Activated effector memory CD4-positive, alpha-beta T cell treated with Interleukin-2 at 50 U/mL for 16 hours (primary cell): Measurements from ENCODE around the gene ENC1.

ENCODE experiments used
- DNase-seq: peaks from one replicate; pipeline ENCODE4 v3.0.0-alpha.2; 2020

ENC1 gene

GRCh38 chr5:74655206-74655605 lies 14.7 kb upstream of the ENC1 start:
- no peak for DNase-seq

DNA sequence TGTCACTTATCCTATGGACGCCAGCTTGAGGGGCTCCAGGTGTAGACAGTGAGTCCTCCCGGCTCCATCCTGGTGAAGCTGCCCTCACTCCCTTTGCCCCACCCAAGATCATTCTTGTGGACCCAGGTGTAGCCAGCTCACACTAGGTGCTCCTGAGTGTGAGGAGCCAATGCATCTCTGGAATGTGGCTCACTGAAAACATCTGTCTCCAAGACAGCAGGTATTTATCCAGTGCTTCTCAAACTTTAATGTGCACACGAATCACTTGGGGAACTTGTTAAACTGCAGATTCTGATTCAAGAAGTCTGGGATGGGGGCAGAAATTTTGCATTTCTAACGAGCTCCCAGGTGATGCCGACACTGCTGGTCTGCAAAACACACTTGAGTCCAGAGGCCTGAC lies 13.5 kb upstream of the ENC1 start:
- DNase-seq = no peak

DNA sequence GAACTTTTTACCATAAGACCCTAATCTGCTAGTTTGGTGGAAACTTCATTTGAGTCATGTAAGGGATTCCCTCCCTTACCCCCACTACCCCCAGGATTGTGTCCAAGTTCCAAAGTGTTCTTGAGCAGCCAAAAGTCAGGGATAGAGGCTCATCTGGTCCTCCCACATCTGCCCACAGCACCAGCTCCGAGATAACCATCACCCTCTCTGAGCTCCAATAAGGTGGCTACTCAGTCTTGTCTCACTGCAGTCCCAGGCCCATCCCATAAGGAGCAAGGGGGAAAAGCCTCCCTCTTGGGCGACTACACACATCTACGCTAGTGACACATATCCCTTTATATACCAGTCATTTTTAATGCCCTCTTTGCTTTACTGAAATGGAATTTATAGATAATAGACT lies 12.0 kb upstream of the ENC1 start:
- DNase-seq = no peak

DNA sequence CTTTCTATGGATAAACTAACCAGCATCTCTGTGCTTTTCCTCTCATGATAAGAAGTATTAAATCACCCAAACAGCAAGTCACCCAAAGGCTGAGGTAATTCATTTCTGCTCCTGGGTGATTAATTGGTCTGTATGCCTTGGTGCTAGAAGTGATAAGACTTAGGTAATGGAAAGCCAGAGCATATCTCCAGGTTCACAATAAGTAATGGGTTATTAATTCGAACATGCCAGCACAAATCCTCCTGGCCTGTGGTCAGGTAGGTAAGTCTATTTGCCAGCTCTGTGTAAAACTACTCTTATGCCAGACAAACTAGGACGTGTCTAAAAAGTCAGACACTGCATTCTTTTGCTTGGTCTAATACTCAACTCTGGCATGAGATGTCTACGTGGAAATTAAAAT lies 11.2 kb upstream of the ENC1 start:
- no peak for DNase-seq

DNA sequence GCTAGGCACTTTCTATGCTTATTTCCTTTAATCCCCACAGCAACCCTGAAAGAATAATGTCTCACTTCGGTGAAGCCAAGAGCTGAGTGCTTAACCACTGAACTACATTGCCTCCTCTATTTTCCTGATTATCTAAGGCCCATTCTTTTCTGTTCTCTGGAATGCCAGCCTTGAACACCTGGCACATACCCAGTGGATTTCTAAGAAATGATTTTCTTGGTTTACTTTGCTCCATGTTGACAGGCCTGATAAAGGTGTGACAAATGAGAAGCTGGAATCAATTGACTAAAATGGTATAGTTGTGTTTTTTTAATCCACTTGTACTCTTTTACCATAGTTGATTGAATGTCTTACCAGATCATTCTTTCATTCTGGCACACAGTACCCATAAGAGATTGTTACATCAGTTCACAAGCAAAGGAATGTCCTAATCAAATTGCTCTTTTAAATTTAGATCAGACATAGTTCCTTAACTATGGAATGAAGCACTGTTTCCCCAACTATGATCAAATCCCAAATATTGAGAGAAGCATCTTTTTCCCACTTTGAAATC lies 9.0 kb upstream of the ENC1 start:
- no peak for DNase-seq

DNA sequence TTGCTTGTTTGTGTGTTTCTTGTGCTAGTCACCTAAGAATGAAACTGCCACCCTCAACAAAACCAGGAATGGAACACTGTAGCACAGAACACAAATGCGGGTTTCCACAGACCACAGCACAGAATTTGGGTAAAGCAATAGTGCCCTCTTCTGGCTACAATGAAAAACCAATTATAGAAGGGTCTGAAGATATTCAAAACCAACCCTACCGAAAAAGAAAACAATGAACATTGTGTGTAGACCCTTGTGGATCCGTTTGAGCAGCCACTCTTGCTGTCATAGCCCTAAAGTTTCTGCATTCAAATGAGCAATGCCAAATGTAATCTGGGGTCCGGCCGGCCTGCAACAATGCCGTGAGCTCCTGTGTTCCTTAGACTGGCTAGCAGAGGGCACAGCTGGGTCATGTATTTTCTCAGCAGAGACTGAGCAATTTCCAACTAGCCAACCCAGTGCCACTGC lies 8.3 kb upstream of the ENC1 start:
- no peak for DNase-seq

- DNase-seq = no peak
Measured at GRCh38 chr5:74647096-74647495, 6.6 kb upstream of the ENC1 start.

GRCh38 chr5:74643111-74643562 lies 2.6 kb upstream of the ENC1 start:
- DNase-seq = no peak

- DNase-seq = no peak
Measured at GRCh38 chr5:74642543-74642863, 2.0 kb upstream of the ENC1 start.

DNA sequence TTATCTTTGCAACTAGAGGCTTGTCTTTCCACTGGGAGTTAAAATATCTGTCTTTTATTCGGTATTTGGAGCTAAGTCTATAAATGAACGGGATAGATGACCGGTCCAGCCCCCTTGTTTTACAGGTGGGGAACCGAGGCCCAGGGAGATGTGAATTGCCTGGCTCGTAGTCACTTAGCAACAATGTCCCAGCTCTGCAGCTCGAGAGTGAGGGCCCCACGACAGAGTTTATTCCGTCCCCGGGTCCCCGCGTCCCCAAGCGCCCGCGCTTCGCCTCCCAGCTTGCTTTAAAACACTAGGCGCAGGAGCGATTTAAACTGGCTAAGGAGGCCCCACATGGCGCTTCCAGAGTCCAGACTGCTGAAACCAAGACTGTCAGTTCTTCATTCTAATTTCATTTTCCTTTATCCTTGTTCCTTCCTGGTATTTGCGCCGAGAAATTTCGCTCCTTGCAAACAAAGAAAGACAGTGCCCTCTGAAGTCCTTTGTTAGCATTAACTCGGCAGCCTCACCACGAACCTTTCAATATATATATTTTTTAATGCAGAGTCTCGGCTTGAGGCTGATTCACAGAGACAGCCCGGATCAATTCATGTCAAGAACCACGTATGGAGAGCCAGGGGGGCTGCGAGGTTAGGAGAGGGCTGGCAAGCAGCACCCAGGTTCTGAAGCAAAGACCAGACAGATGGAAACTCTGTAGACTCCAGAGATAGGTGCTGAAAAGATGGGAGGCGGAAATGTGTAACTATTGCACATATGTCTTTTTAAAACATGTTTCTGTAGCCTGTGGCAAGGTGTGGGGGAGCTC lies 1.4 kb upstream of the ENC1 start:
- no peak for DNase-seq

DNA sequence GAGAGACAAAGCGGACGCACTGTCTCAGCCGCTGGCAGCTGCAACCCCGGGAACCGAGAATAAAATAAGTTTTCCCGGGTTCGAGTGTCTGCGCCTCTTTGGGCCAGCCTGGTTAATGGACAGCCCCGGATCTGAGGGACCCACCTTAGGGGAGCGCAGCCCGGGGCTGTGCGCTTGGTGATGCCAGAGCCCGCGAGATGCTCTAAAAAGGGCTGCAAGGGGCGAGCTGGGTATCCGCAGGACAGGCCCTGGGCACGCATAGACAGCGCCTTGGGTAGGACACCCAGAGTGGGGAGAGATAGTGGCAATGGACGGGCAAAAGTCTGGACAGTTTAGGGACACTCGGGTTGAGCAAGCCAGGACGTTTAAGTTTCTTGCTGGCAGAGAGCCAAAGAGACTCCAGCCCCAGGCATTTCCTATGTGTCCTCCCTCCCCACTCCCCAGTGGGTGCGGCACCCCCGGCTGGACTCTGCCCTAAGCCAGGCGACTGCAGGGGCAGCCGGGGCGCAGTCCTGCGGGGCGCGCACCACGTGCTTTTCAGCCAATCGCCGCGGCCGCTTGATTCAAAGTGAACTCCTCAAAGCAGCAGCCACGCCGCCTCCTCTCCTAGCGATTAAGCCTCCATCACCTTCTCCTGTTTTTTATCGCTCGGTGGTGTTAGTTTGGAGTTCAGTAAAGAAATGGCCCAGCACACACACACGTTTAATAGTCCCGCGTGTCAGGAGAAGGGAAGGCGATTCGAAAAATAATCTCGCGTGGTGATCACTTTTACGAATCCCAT lies 616 bp upstream of the ENC1 start:
- no peak for DNase-seq

- DNase-seq = peak; percentile 13
Measured at GRCh38 chr5:74639807-74640449, 600 bp downstream of the ENC1 start.

DNA sequence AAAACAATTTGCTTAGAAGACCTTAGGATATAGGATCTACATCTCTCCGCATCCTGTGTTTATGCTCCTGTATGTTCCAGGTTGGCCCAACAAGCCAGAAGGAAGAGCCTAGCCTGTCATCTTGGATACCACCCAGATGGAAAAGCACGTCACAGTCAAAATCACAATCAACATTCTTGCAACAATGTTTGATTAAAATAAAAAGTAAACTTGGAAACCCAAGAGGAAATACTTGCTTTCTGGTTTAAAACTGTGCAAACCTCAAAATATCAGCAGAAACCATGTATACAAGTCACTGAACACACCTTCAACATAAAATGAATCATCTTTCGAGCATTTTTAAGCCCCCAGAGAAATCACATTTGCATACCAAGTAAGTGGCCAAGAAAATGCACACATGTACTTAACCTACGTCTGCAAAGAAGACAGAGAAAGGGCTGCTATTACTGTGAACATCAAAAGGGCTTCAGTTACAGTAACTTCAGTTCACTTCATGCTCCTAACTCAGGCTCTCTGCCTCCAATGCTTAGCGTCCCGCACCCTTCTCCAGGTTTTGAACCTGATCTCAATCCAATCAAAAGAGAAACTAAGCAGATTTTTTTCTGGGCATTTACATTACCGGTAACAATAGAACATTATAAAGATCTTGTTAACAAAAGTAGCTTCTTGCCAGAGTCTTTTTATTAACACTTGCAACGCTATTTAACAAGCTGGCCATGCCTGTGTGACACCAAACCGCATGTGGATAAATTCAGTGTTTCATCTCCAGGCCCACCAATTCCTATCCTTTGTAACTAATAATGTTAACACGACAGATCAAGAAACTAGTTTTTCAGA lies 1.3 kb downstream of the ENC1 start:
- no peak for DNase-seq

DNA sequence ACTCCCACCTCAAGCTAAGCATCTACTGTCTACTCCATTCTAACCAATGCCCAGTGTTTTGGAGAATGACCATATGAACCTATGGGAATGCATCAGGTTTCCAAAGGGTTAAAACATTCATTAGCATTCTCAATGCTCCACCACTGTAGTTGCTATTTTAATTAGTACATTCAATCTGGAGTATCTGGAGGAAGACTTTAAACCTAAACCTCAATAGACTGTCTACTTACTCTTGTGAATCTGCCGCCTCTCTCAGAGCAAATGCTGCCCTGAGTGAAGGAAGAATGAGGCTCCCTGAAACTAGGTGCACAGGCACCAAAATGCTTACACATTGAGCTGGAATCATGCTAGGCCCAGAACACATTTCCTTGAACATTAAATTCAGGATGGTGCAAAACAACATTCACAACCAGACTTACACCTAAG lies 2.0 kb downstream of the ENC1 start:
- DNase-seq = no peak

DNA sequence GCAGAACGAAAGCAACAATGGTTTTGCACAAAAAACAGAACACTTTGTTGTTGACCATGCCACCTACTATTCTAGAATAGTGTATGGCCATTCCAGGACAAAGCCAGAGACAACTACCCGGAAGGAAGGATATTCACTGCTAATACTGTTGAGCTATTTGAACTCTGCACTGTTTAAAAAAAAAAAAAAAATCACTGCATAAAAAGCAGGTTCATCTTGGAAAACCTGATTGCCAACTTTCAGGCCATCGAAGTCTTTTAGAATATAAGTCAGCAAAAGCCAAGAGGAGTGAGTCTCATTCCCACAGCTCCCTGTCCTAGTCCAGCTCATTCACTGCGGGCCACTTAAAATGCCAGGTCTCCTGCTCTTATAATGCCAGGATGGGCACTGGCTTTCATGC lies 4.0 kb downstream of the ENC1 start:
- no peak for DNase-seq

DNA sequence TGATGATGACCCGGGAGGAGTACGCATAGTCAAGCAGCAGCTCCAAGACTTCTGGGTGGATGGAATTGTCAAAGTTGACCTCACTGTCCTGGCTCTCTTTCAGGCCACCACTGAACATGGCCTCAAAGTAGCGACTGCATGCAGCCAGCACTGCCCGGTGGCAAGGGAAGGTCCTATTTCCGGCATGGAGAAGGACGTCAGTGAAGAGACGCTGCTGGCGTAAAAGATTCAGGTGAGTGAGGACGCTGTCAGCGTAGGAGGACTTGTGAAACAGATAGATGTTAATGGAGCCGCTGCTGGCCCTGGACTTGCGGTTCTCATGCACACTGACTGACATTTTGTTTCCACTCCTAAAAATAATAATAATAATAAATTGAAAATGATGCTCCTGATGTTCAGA lies 4.4 kb downstream of the ENC1 start:
- DNase-seq = no peak

DNA sequence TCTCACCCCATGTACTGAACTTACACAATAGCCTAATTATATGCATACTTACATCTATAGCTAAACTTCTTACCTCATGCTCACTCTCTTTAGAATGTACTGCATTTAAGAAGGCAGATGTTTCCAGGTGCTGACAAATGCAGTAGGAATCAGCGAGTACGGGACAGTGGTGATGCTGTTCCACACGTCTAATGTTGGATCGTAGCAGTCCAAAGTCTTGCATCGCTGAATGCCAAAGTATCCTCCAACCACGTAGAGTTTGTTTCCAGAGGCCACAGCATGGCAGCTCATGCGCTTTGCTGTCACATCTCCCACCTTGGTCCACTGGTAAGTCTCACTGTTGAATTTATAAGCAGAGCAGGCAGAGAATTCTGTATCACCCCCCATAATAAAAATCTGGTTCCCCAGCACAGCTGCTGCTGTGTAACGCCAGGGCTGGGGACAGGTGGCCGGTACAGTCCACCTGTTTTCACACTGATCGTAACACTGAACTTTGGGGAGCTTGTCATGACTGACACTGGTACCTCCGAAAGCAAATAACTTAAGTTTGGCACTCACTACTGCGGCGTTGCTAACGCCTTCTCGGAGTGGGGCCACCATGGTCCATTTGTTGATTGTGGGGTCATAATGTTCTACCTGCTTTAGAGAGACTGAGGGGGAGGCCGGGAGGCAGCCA lies 5.8 kb downstream of the ENC1 start:
- no peak for DNase-seq

DNA sequence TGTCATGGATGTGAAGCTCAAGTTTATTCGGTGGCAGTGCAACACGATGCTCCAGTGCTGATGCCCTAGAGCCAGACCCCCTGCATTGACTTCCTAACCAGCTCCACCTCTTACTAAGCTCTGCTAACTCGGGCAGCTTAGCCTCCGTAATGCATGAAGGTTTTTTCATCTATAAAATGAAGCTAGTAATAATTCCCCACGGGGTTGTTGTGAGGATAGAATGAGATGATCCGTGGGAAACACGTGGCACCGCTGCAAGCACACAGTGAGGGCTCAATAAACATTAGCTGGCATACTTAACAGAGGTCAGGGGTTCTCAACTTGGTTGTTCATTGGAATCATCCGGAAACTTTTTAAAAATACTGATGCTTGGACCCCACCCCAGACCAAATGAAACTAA lies 6.8 kb downstream of the ENC1 start:
- DNase-seq = no peak

GRCh38 chr5:74632947-74633356 lies 7.6 kb downstream of the ENC1 start:
- no peak for DNase-seq

DNA sequence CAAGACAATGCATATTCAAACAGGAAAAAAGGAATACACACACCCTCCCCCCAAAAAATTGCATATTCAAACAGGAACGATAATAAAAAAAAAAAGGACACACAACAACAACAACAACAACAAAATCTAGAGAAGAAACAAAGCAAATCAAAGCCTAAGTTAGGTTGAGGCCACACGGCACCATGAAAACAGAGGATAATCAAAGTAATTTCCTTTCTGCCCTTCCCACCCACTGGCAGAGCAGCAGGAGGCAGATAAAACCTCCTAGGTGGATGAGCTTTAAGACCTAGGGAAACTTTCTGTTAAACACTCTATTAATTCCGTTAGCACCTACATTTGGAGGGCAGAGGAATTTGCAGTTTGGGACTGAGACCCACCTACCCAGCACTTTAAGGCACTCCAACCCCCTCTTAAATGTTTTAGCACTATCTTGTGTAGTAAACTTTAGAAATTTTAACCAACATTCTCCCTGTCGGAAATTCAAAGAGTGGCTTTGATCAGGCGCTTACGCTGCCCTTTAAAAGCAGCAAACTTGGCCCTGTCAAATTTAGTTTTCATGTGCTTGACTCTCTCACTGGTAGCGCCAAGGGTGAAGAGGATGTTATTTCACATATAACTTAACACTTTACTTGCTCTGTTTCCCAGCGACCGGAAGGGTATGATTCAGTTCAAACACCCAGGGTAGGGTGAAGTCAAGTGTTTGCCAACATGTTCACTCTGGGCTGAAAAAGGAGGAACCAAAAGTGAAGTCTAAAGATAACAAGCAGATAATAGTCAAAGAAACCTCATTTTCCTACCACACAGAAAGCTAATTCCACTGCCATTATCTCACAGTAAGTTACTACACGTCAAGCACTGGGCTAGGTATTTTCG lies 9.2 kb downstream of the ENC1 start:
- no peak for DNase-seq

DNA sequence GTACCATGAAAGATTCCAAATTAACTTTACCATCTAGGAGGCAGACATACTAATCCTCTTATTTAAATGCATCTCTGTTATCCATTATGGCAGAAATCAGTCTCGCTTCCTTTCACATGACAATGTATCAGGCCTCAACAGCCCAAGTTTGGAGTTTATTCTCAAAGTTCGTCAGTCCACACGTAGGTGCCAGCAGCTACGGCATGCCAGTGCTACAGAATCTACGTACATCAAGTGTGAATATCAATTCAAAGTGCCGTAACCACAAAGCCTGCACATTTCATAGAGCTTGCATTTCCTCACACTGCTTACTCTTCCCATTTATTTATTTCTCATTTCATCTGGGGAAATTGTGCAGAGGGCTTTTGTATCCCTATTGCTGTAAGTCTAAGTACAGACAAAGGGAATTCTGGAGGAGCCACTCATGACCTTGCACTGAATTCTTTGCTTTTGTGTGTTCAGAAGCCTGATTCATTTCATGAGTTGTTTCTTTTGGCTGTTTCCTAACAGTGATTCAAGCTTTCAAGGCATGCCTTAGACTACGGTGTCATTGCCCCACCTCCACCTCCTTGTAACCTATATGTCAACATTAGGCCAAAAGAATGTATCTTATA lies 10.0 kb downstream of the ENC1 start:
- no peak for DNase-seq
